OCI-LY1 (cell line): ENCODE results near the gene PIK3R1.

Experiments
- H2AFZ ChIP-seq: fragments of 200-600 bp; sonication (generic), shearing (Covaris generic); 2 replicates; pipeline ENCODE4 v1.6.0; 2014; ENCODE audit warnings: antibody characterized with exemption, mild to moderate bottlenecking, low read length
- H3F3A ChIP-seq: fragments of 200-600 bp; sonication (generic), shearing (Covaris generic); 2 replicates; pipeline ENCODE4 v1.6.0; 2014; ENCODE audit warnings: mild to moderate bottlenecking, antibody characterized with exemption, low read length, moderate library complexity; ENCODE audit not compliant: insufficient read depth
- H3K27ac ChIP-seq: fragments of 200-600 bp; sonication (generic); 2 replicates; pipeline ENCODE4 v1.5.1; 2014; ENCODE audit warnings: low read length, mixed run types, mild to moderate bottlenecking, low read depth; ENCODE audit not compliant: poor library complexity, severe bottlenecking
- H3K27me3 ChIP-seq: fragments of 200-600 bp; sonication (generic); 2 replicates; pipeline ENCODE4 v1.6.0; 2014; ENCODE audit warnings: antibody characterized with exemption, mild to moderate bottlenecking, low read length, moderate library complexity; ENCODE audit not compliant: insufficient read depth
- H3K36me3 ChIP-seq: fragments of 200-600 bp; sonication (generic); 2 replicates; pipeline ENCODE4 v1.6.1; 2014; ENCODE audit warnings: mild to moderate bottlenecking, antibody characterized with exemption, low read length, moderate library complexity, mixed read lengths; ENCODE audit not compliant: insufficient read depth
- H3K4me1 ChIP-seq: fragments of 200-600 bp; sonication (generic); 2 replicates; pipeline ENCODE4 v1.5.1; 2014; ENCODE audit warnings: mild to moderate bottlenecking, low read length, moderate library complexity; ENCODE audit not compliant: insufficient read depth, severe bottlenecking
- H3K4me2 ChIP-seq: fragments of 200-600 bp; sonication (generic), shearing (Covaris generic); 2 replicates; pipeline ENCODE4 v1.6.1; 2014; ENCODE audit warnings: low read length
- H3K4me3 ChIP-seq: fragments of 200-600 bp; sonication (generic); 2 replicates; pipeline ENCODE4 v1.5.1; 2014; ENCODE audit warnings: low read length, low read depth, mild to moderate bottlenecking, mixed read lengths; ENCODE audit not compliant: poor library complexity, severe bottlenecking
- H3K79me2 ChIP-seq: fragments of 200-600 bp; shearing (Covaris generic); 2 replicates; pipeline ENCODE4 v1.6.1; 2016; ENCODE audit warnings: mixed run types, low read length, mixed read lengths; ENCODE audit not compliant: insufficient read depth
- H3K9ac ChIP-seq: fragments of 200-600 bp; sonication (generic), shearing (Covaris generic); 2 replicates; pipeline ENCODE4 v1.6.1; 2014; ENCODE audit warnings: mild to moderate bottlenecking, low read length, mixed read lengths
- H3K9me2 ChIP-seq: fragments of 200-600 bp; sonication (generic), shearing (Covaris generic); 2 replicates; pipeline ENCODE4 v1.6.1; 2014; ENCODE audit warnings: low read depth, mild to moderate bottlenecking, low read length, mixed read lengths
- H3K9me3 ChIP-seq: fragments of 200-600 bp; shearing (Covaris generic); 2 replicates; pipeline ENCODE4 v1.6.1; 2014; ENCODE audit warnings: low read length, mixed read lengths
- H4K20me1 ChIP-seq: fragments of 200-600 bp; sonication (generic), shearing (Covaris generic); 2 replicates; pipeline ENCODE4 v1.6.0; 2016; ENCODE audit warnings: mild to moderate bottlenecking, low read length; ENCODE audit not compliant: insufficient read depth
- EZH2 ChIP-seq: fragments of 200-600 bp; sonication (generic), shearing (Covaris generic); IDR thresholded peaks from 2 replicates; pipeline ENCODE4 v1.8.0; 2017; ENCODE audit warnings: borderline replicate concordance, mixed run types, mild to moderate bottlenecking, antibody characterized with exemption, low read length, moderate library complexity, mixed read lengths
- TF ChIP-seq, protein P1 (sequence below): fragments of 200-600 bp; sonication (generic), shearing (Covaris generic); IDR thresholded peaks from 2 replicates; pipeline ENCODE4 v1.5.1; 2017; ENCODE audit warnings: mild to moderate bottlenecking, antibody characterized with exemption, low read length, moderate library complexity, mixed read lengths

Gene PIK3R1

DNA sequence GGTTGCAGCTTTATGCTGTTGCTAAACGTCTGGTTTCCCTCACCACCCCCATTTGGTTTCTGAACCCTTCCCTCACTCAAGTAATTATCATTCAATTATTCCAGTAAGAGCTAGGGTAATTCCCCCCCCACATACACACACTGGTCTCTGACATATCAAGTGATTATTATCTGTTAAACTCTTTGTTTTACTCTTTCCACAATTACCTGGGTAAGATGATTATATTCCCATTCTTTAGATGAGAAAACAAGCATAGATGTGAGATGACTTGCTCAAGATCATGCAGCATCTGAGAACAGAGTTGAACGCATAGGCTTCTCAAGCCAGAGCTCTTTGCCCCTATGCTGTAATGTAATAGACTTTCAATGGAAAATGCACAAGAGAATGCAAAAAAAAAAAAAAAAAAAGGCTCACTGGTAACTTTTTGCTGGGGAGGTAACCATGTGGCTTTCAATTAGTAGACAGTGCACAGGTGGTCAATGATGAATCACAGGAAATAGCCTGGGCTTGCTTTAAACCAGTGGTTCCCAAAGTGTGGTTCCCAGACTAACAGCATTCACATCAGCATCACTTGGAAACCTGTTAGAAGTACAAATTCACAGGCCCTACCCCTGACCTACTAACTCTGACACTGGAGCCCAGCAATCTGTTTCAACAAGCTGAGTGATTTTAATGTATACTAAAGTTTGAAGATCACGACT lies 87.6 kb downstream of the PIK3R1 start:
- Histone ChIP-seq H3K9me3 (no peaks in the 10 kb centered on the region), H3K27ac (no peak overlapping the region), H3K9me2 (no peaks in the 10 kb centered on the region), H3K4me2 (no peak overlapping the region), H2AFZ (no peak overlapping the region), H3F3A (no peaks in the 10 kb centered on the region), H3K4me3 (no peak overlapping the region), H3K4me1 (no peaks in the 10 kb centered on the region), H4K20me1 (no peaks in the 10 kb centered on the region), H3K9ac (no peak overlapping the region), H3K79me2 (no peaks in the 10 kb centered on the region), H3K27me3 (no peaks in the 10 kb centered on the region), H3K36me3 (peaks cover 13% of the 10 kb centered on the region; the same call in 1 of the 2 replicates)
- TF ChIP-seq, protein P1, sequence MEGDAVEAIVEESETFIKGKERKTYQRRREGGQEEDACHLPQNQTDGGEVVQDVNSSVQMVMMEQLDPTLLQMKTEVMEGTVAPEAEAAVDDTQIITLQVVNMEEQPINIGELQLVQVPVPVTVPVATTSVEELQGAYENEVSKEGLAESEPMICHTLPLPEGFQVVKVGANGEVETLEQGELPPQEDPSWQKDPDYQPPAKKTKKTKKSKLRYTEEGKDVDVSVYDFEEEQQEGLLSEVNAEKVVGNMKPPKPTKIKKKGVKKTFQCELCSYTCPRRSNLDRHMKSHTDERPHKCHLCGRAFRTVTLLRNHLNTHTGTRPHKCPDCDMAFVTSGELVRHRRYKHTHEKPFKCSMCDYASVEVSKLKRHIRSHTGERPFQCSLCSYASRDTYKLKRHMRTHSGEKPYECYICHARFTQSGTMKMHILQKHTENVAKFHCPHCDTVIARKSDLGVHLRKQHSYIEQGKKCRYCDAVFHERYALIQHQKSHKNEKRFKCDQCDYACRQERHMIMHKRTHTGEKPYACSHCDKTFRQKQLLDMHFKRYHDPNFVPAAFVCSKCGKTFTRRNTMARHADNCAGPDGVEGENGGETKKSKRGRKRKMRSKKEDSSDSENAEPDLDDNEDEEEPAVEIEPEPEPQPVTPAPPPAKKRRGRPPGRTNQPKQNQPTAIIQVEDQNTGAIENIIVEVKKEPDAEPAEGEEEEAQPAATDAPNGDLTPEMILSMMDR, result no peak
- TF ChIP-seq EZH2, result no peak

DNA sequence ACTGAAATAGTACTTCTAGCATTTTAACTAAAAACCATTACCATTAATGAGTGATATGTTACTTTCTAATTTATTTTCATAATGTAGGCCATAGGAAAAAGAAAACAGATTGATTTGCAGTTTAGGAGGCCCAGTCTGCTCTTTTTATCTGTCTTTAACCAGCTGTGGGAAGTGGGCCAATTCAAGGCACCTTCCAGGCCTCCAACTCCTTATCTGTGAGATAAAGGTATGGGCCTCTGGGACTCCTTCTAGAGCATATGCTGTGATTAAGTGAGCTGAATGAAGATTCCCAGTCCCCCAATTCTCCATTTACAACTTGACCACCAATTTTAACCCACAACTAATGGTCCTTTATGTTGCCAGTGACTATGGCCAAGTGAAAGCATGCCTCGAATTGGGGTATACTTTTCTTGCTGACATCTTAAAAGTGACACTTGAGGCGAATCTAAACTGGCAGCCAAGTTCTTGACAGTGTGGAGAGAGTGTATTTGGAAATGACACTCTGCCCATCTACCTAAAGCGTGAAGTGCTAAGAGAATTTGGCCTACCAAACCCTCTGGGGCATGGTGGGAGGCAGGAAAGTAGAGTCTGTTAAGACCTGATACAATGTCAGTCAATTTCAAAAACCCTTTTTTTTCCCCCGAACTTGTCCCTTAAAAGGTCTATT lies 88.3 kb downstream of the PIK3R1 start:
- H3K9ac ChIP-seq, result no peak overlapping the region
- no peaks in the 10 kb centered on the region for H3K4me1 ChIP-seq
- H3K4me3 ChIP-seq, result no peak overlapping the region
- no peak overlapping the region for H2AFZ ChIP-seq
- H3K27ac ChIP-seq, result no peak overlapping the region
- H3F3A ChIP-seq, result no peaks in the 10 kb centered on the region
- TF ChIP-seq, protein P1, result no peak
- TF ChIP-seq EZH2, result no peak
- H3K9me3 ChIP-seq, result no peaks in the 10 kb centered on the region
- no peaks in the 10 kb centered on the region for H3K27me3 ChIP-seq
- no peaks in the 10 kb centered on the region for H4K20me1 ChIP-seq
- H3K4me2 ChIP-seq, result no peak overlapping the region
- no peaks in the 10 kb centered on the region for H3K9me2 ChIP-seq
- no peaks in the 10 kb centered on the region for H3K79me2 ChIP-seq
- H3K36me3 ChIP-seq, result peaks cover 8% of the 10 kb centered on the region; the same call in 1 of the 2 replicates

DNA sequence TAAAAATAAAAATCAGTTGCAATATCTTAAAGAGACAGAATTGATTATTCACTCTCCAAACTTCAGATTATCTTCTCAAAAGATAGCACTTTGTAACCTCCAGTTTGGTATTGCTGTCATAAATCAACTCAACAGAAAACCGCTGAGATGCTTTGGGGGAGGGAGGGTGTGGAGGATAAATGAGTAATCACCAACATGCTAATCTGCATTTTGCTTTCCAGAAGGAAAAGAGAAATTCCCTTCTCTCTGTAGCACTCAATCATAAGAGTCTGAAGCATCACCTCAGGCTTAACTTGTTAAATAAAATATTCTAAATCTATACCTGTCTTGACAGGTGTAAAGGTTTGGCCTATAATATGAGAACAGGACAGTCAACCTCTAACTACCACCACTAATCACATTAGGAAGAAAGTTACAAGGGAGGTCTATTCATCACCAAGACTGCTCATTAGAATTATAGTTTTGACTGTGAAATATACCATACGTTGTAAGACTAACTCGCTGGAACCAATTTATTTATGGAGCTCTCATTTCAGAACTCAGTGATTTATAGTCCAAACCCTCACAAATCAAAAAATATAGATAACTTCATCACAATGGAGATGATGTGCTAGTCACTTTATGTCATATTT lies 89.0 kb downstream of the PIK3R1 start:
- Histone ChIP-seq H3K9me3 (no peaks in the 10 kb centered on the region), H3K27ac (no peak overlapping the region), H3K4me1 (no peaks in the 10 kb centered on the region), H3F3A (no peaks in the 10 kb centered on the region), H3K27me3 (no peaks in the 10 kb centered on the region), H3K9ac (no peak overlapping the region), H3K4me2 (no peak overlapping the region), H4K20me1 (no peaks in the 10 kb centered on the region), H3K9me2 (no peaks in the 10 kb centered on the region), H2AFZ (no peak overlapping the region), H3K4me3 (no peak overlapping the region), H3K79me2 (no peaks in the 10 kb centered on the region), H3K36me3 (peaks cover 2% of the 10 kb centered on the region; the same call in 1 of the 2 replicates)
- no peak for TF ChIP-seq EZH2
- TF ChIP-seq, protein P1, result no peak
